ENCODE results near the gene FLAD1. TPM values are rescaled to one million over a fixed set of nuclear protein-coding genes. Genes with fewer than 3 reads are reported as not detected.
A peak's percentile ranks its signal among the peaks of the same experiment; 100 is the strongest.

FLAD1 gene
- total RNA-seq, 3 donors from 2014 or later (not counting 1 experiment from before 2014, with no cell fraction given) = 32.1 to 47.6 (median 38.7) TPM

DNA sequence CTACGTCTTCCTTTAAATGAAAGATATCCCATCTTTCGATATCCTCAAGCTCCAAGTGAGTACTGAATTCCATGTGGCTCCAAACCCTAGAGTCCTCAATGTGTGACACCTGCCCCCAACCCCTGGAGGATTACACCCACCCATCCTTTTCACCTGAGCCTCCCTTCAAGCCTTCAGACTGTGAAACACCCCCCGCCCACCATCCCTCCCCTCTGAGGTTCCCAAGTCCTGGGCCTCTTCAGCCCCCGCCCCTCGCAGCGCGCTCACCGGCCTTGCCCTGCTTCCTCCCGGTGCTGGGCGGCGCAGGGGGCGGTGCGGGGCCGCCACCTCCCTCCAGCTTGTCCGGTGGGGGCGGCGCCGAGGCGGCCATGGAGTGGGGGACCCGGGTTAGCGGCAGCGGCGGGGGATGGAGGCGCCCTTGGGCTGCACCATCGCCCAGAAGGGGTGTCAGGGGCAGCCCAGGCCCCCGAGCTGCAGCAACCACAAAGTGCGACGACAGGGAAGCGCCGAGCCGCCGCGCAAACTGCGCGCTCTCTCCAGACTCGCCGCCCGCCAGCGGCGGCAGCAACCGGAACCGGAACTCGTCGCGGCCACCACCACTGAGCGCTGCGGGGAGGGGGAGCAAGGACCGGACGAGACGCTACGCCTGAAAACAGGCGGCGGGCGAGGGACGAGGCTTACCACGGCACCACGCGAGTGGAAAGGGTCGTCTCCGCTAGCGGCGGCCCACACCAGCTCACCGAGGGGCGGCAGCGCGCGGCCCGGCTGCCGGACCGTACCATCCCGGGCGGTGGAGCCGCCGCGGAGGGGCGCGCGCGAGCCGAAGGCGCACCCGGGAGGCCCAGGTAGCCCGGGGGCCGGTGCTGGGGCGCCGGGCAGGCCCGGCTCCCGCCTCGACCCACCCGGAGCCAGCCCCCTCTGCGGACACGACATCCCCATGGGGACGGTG, 21.7 kb upstream of the FLAD1 start, which contains the start of gene PYGO2:
PYGO2 (minus strand) TSS at position 576 of the 949 bp plus-strand sequence; CDS start at position 370, 206 bp downstream.
- H3K36me3 ChIP-seq (ENCODE audit: control insufficient read depth, insufficient read depth, low read length) = peaks cover 41% of the 10 kb centered on the region
- DNase-seq (peak; percentile 79 to 89), ATAC-seq (peak; percentile 82 to 90 (median 84))
- H3K27ac ChIP-seq (ENCODE audit: low read length) = peak within 1 kb of the TSS; percentile 93
- peaks cover 24% of the 10 kb centered on the region for H3K4me1 ChIP-seq (ENCODE audit: control insufficient read depth, insufficient read depth, low read length)
- H3K4me1 Mint-ChIP-seq = peaks cover 20 to 31% of the 10 kb centered on the region in 2 donors
- H3K4me3 ChIP-seq (ENCODE audit: low read length) = peak within 1 kb of the TSS; percentile 65
- H3K4me3 Mint-ChIP-seq = peak within 1 kb of the TSS; percentile 91
- intact Hi-C loops (cut with micrococcal nuclease) = loop anchor here (1.0 to 2.0 kb wide), 2 partner anchors 37 to 56 kb away; no protein-coding TSS in a partner anchor
- H3K27me3 Mint-ChIP-seq (ENCODE audit: low read depth in 2 of 2) = no peaks in the 10 kb centered on the region
- TF ChIP-seq, protein P1, sequence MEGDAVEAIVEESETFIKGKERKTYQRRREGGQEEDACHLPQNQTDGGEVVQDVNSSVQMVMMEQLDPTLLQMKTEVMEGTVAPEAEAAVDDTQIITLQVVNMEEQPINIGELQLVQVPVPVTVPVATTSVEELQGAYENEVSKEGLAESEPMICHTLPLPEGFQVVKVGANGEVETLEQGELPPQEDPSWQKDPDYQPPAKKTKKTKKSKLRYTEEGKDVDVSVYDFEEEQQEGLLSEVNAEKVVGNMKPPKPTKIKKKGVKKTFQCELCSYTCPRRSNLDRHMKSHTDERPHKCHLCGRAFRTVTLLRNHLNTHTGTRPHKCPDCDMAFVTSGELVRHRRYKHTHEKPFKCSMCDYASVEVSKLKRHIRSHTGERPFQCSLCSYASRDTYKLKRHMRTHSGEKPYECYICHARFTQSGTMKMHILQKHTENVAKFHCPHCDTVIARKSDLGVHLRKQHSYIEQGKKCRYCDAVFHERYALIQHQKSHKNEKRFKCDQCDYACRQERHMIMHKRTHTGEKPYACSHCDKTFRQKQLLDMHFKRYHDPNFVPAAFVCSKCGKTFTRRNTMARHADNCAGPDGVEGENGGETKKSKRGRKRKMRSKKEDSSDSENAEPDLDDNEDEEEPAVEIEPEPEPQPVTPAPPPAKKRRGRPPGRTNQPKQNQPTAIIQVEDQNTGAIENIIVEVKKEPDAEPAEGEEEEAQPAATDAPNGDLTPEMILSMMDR (IDR thresholded peaks at IDR 0.05) = peak; percentile 76
- no peaks in the 10 kb centered on the region for H3K27me3 ChIP-seq (ENCODE audit: control insufficient read depth, insufficient read depth, low read length)
- under 1% methylated on average over 93 of the region's 93 CpGs for WGBS (ENCODE audit: insufficient coverage)
- peak within 1 kb of the TSS; percentile 88 for H3K27ac Mint-ChIP-seq
- H3K9me3 ChIP-seq (ENCODE audit: control insufficient read depth, insufficient read depth, low read length) = no peaks in the 10 kb centered on the region
- no peaks in the 10 kb centered on the region for H3K36me3 Mint-ChIP-seq
- no peaks in the 10 kb centered on the region for H3K9me3 Mint-ChIP-seq

DNA sequence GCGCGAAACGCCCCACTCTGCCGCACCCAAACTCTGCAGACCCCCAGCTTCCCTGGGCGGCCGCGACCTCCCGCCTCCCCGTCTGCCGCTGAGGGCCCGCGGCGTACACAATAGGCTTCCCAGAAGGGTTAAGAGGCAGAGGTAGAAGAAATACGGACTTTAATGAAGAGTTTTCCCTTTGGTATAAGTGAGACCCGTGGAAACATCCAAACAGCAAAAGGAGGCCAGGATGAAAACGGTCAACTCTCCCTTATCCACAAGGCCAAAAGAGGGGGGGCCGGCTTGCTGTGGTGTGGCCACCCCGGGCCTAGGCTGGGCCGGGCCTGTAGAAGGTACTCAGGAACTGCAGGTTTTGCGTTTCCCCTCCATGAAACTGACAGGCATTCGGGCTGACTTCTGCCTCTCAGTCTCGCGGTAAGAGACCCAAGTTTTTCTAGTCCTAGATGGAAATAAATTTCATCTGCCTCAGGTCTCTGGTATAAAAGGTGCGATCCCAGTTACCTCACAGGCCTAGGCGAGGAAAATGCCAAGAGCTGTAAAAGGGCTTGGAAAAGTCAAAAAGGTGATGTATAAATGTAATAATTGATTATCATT, 20.9 kb upstream of the FLAD1 start:
- H3K36me3 Mint-ChIP-seq = no peaks in the 10 kb centered on the region
- H3K27ac ChIP-seq (ENCODE audit: low read length) = peak overlapping the region; percentile 93
- peaks cover 49% of the 10 kb centered on the region for H3K36me3 ChIP-seq (ENCODE audit: control insufficient read depth, insufficient read depth, low read length)
- TF ChIP-seq, protein P1 (IDR thresholded peaks at IDR 0.05) = peak; percentile 15
- H3K4me3 Mint-ChIP-seq = peak overlapping the region; percentile 89
- H3K27me3 ChIP-seq (ENCODE audit: control insufficient read depth, insufficient read depth, low read length) = no peaks in the 10 kb centered on the region
- no peaks in the 10 kb centered on the region for H3K9me3 ChIP-seq (ENCODE audit: control insufficient read depth, insufficient read depth, low read length)
- intact Hi-C loops (cut with micrococcal nuclease) = loop anchor here (1.0 kb wide), 1 partner anchor 55 kb away; no protein-coding TSS in a partner anchor
- peak overlapping the region; percentile 65 for H3K4me3 ChIP-seq (ENCODE audit: low read length)
- 2% methylated on average over 24 of the region's 25 CpGs for WGBS (ENCODE audit: insufficient coverage)
- no peaks in the 10 kb centered on the region for H3K27me3 Mint-ChIP-seq (ENCODE audit: low read depth in 2 of 2)
- peaks cover 20% of the 10 kb centered on the region for H3K4me1 ChIP-seq (ENCODE audit: control insufficient read depth, insufficient read depth, low read length)
- H3K9me3 Mint-ChIP-seq = no peaks in the 10 kb centered on the region
- DNase-seq (peak in 1 of 2 donors; percentile 50), ATAC-seq (peak; percentile 2 to 13 (median 8))
- peaks cover 18 to 29% of the 10 kb centered on the region in 2 donors for H3K4me1 Mint-ChIP-seq
- H3K27ac Mint-ChIP-seq = peak overlapping the region; percentile 88

DNA sequence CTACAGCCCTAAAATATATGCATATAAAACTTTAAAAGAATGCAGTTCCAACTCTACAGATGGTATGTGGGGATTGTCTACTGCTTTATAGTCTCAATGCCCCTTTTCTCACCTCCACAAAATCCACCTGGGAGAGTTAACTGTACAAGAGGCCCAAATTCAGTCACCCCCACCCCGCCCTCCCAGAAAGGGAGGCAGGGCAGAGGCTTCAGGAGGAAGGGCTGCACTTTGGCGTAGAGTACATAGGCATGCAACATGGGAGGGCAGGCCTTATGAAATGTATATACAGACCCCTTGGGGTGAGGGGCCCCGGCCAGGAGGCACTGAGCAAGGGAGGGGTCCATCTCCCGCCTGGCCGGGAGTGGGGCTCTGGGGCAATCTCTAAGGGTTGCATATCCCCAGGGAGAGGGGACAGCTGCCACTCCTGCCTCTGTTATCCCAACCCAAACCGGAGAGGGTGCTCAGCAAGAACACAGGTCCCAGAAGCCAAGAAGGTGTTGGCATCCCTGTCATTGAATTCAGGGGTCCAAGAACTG, 20.3 kb upstream of the FLAD1 start:
- Histone ChIP-seq H3K9me3 (ENCODE audit: control insufficient read depth, insufficient read depth, low read length) (no peaks in the 10 kb centered on the region), H3K4me3 (ENCODE audit: low read length) (no peak overlapping the region), H3K36me3 (ENCODE audit: control insufficient read depth, insufficient read depth, low read length) (peaks cover 55% of the 10 kb centered on the region), H3K4me1 (ENCODE audit: control insufficient read depth, insufficient read depth, low read length) (peaks cover 20% of the 10 kb centered on the region), H3K27ac (ENCODE audit: low read length) (peak overlapping the region; percentile 93), H3K27me3 (ENCODE audit: control insufficient read depth, insufficient read depth, low read length) (no peaks in the 10 kb centered on the region)
- Mint-ChIP-seq H3K4me3 (peak overlapping the region; percentile 89), H3K4me1 (peaks cover 18 to 29% of the 10 kb centered on the region in 2 donors), H3K27me3 (ENCODE audit: low read depth in 2 of 2) (no peaks in the 10 kb centered on the region), H3K27ac (peak overlapping the region; percentile 88), H3K36me3 (no peaks in the 10 kb centered on the region), H3K9me3 (no peaks in the 10 kb centered on the region)
- DNase-seq = no peak
- ATAC-seq = no peak
- 88% methylated on average over 6 of the region's 6 CpGs for WGBS (ENCODE audit: insufficient coverage)
- TF ChIP-seq, protein P1 (IDR thresholded peaks at IDR 0.05) = no peak
- intact Hi-C loops (cut with micrococcal nuclease) = loop anchor here (1.0 kb wide), 1 partner anchor 54 kb away; no protein-coding TSS in a partner anchor
